GM12892 (cell line): ENCODE data around the gene RAB44.

Experiments used
- POLR2A ChIP-seq: IDR thresholded peaks from 2 replicates; pipeline ENCODE4 v1.6.1; 2011; ENCODE audit warnings: low read depth, low read length, control low read depth
- POLR2AphosphoS5 ChIP-seq: IDR thresholded peaks from 2 replicates; pipeline ENCODE4 v1.6.1; 2011; ENCODE audit warnings: low read depth, low read length, control low read depth
- TAF1 ChIP-seq: IDR thresholded peaks from 2 replicates; pipeline ENCODE4 v1.6.1; 2011; ENCODE audit warnings: low read depth, mild to moderate bottlenecking, control low read depth, low read length, borderline replicate concordance

DNA sequence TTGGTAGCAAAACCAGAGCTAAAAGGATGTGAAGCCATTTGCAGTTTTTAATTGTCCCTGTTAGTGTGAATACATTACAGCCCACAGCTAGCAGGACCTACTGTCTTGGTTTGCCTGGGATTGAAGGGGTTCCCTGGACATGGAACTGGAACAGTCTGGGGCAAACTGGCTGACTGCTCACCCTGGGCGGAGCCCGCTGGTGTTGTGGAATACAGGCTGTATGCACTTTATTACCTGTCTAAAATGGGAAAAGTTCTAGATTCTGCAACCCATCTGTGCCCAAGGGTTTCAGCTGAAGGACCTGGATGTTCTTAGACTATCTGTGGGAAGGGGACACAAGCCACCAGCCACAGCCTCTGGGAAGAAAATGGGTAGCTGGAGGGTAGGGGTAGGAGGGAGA, 31.3 kb upstream of the RAB44 start:
- TF ChIP-seq POLR2AphosphoS5, result no peak
- TF ChIP-seq TAF1, result no peak
- no peak for TF ChIP-seq POLR2A
